Muscle layer of colon (tissue), 2 donors: ENCODE data around the gene SMIM23.

ENCODE experiments used
- H3K27ac ChIP-seq: one replicate; pipeline ENCODE4 v1.7.0; 2013; ENCODE audit warnings: low read depth, mild to moderate bottlenecking, low read length, moderate library complexity
- H3K27me3 ChIP-seq, 2 donors: one replicate each; pipeline ENCODE4 v1.7.0; 2013; ENCODE audit warnings: low read length in 2 of 2, mild to moderate bottlenecking in 2 of 2; ENCODE audit not compliant: insufficient read depth in 2 of 2, control insufficient read depth in 1 of 2
- H3K36me3 ChIP-seq: one replicate; pipeline ENCODE4 v1.7.0; 2013; ENCODE audit warnings: mild to moderate bottlenecking, low read length; ENCODE audit not compliant: insufficient read depth
- H3K4me1 ChIP-seq: one replicate; pipeline ENCODE4 v1.7.0; 2013; ENCODE audit warnings: mild to moderate bottlenecking, low read length; ENCODE audit not compliant: insufficient read depth
- H3K4me3 ChIP-seq, 2 donors: one replicate each; pipeline ENCODE4 v1.7.0; 2013; ENCODE audit warnings: low read length in 2 of 2, low read depth in 1 of 2, mild to moderate bottlenecking in 1 of 2, moderate library complexity in 1 of 2
- H3K9ac ChIP-seq: one replicate; pipeline ENCODE4 v1.7.0; 2013; ENCODE audit warnings: low read length
- H3K9me3 ChIP-seq: one replicate; pipeline ENCODE4 v1.7.0; 2013; ENCODE audit warnings: mild to moderate bottlenecking, low read length
- donor health status: abdominal sarcoma.
- donor health status: Adenocarcinoma of cecum.

SMIM23 gene

GRCh38 chr5:171823269-171823668, 37.7 kb downstream of the SMIM23 start:
- Histone ChIP-seq H3K4me1 (no peaks in the 10 kb centered on the region), H3K4me3 (no peak overlapping the region), H3K36me3 (no peaks in the 10 kb centered on the region), H3K27me3 (no peaks in the 10 kb centered on the region), H3K27ac (no peak overlapping the region), H3K9ac (no peak overlapping the region), H3K9me3 (no peaks in the 10 kb centered on the region)

GRCh38 chr5:171825051-171825450, 39.4 kb downstream of the SMIM23 start:
- no peak overlapping the region for H3K9ac ChIP-seq
- H3K27me3 ChIP-seq = no peaks in the 10 kb centered on the region
- no peak overlapping the region for H3K27ac ChIP-seq
- H3K36me3 ChIP-seq = no peaks in the 10 kb centered on the region
- H3K9me3 ChIP-seq = no peaks in the 10 kb centered on the region
- H3K4me3 ChIP-seq = no peak overlapping the region
- no peaks in the 10 kb centered on the region for H3K4me1 ChIP-seq

DNA sequence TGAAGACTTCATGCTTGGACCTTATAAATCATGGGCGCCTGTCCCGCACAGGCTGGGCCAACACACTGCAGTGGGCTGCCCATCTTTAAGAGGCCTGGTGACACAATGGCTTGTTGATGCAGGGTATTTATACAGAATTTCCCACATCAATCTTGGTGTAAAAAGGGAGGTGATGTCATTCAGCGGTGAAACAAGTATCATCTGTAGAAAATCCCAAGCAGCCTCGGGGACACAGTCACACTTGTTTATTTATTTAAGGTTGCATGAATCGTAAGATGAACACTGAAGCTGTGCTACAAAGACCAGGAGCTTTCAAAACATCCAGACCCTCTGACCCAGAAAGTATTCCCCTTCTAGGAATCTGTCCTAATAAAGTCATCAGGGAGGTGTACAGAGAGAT, 40.5 kb downstream of the SMIM23 start:
- Histone ChIP-seq H3K36me3 (no peaks in the 10 kb centered on the region), H3K9me3 (no peaks in the 10 kb centered on the region), H3K9ac (no peak overlapping the region), H3K4me1 (no peaks in the 10 kb centered on the region), H3K27ac (no peak overlapping the region), H3K27me3 (no peaks in the 10 kb centered on the region), H3K4me3 (no peak overlapping the region)

DNA sequence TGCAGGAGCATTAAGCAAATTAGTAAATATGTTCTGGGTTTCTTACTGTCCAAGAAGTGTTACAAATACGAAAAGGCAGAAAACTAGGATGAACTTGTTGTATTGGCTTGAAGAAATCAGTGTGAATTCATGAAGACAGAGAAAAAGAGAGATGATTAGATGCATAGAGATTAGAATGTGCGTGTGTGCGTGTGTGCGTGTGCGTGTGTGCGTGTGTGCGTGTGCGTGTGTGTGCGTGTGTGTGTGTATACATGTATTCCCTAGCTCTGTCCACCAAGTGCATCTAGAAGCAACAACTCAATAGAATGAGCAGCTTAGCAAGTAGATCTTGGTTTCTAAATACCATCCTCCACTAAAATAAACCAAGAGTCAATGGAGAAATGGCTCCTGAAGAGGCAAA, 41.5 kb downstream of the SMIM23 start:
- no peaks in the 10 kb centered on the region for H3K36me3 ChIP-seq
- H3K27ac ChIP-seq = no peak overlapping the region
- H3K4me3 ChIP-seq = no peak overlapping the region
- no peaks in the 10 kb centered on the region for H3K27me3 ChIP-seq
- no peaks in the 10 kb centered on the region for H3K9me3 ChIP-seq
- H3K4me1 ChIP-seq = no peaks in the 10 kb centered on the region
- no peak overlapping the region for H3K9ac ChIP-seq

- Histone ChIP-seq H3K9me3 (peaks cover 5% of the 10 kb centered on the region), H3K4me3 (no peak overlapping the region), H3K9ac (no peak overlapping the region), H3K36me3 (no peaks in the 10 kb centered on the region), H3K27me3 (no peaks in the 10 kb centered on the region), H3K27ac (no peak overlapping the region), H3K4me1 (no peaks in the 10 kb centered on the region)
These were observed 45.1 kb downstream of the SMIM23 start for GRCh38 chr5:171830686-171831085.

- no peaks in the 10 kb centered on the region for H3K36me3 ChIP-seq
- no peak overlapping the region for H3K4me3 ChIP-seq
- H3K4me1 ChIP-seq = no peaks in the 10 kb centered on the region
- H3K27ac ChIP-seq = no peak overlapping the region
- H3K9ac ChIP-seq = no peak overlapping the region
- H3K9me3 ChIP-seq = peaks cover 5% of the 10 kb centered on the region
- no peaks in the 10 kb centered on the region for H3K27me3 ChIP-seq
These were observed 47.2 kb downstream of the SMIM23 start for GRCh38 chr5:171832775-171833174.

DNA sequence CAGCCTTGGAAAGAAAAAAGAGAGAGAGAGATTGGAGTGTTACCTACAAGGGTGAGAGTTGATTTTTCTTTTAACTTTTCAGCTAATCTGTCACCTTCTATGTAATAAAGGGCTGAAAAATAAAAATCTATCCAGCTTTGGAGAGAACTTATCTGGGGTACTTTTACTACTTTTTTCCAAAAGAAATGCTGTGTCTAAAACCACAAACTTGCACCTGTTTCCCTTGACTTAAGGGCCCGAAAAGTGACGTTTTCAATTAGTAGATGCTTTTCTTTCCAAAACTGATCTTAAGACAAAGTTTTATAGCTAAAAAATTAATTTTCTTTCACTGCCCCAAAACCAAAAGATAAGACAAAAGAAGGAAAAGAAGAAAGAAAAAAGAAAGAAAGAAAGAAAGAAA, 48.8 kb downstream of the SMIM23 start:
- Histone ChIP-seq H3K27ac (no peak overlapping the region), H3K36me3 (no peaks in the 10 kb centered on the region), H3K9me3 (peaks cover 5% of the 10 kb centered on the region), H3K4me1 (no peaks in the 10 kb centered on the region), H3K9ac (no peak overlapping the region), H3K27me3 (no peaks in the 10 kb centered on the region), H3K4me3 (no peak overlapping the region)

DNA sequence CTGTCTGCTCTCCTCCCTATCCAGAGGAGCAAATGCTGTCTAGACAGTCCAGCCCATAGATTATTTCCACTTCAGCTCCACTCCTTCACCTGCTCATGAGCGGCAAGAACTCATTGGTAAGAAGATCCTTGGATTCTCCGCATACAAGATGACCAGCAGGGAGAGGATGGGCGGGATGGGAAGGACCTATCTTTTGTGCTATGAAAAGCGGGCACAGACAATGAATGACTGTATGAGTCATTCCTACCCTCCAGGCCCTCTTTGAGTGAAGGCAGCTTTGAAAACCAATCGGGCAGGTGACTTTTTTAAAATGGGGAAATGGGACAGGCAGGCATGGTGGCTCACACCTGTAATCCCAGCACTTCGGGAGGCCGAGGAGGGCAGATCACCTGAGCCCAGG, 49.4 kb downstream of the SMIM23 start:
- H3K4me1 ChIP-seq = no peaks in the 10 kb centered on the region
- no peak overlapping the region for H3K27ac ChIP-seq
- H3K9ac ChIP-seq = no peak overlapping the region
- H3K36me3 ChIP-seq = no peaks in the 10 kb centered on the region
- peaks cover 5% of the 10 kb centered on the region for H3K9me3 ChIP-seq
- H3K4me3 ChIP-seq = no peak overlapping the region
- no peaks in the 10 kb centered on the region for H3K27me3 ChIP-seq

GRCh38 chr5:171837522-171837921, 51.9 kb downstream of the SMIM23 start:
- no peaks in the 10 kb centered on the region for H3K27me3 ChIP-seq
- peaks cover 5% of the 10 kb centered on the region for H3K9me3 ChIP-seq
- H3K4me1 ChIP-seq = no peaks in the 10 kb centered on the region
- H3K9ac ChIP-seq = no peak overlapping the region
- no peak overlapping the region for H3K27ac ChIP-seq
- H3K36me3 ChIP-seq = no peaks in the 10 kb centered on the region
- no peak overlapping the region for H3K4me3 ChIP-seq

- H3K9ac ChIP-seq = no peak overlapping the region
- no peak overlapping the region for H3K27ac ChIP-seq
- H3K36me3 ChIP-seq = no peaks in the 10 kb centered on the region
- no peaks in the 10 kb centered on the region for H3K4me1 ChIP-seq
- H3K4me3 ChIP-seq = no peak overlapping the region
- no peaks in the 10 kb centered on the region for H3K27me3 ChIP-seq
- peaks cover 4% of the 10 kb centered on the region for H3K9me3 ChIP-seq
These were observed 52.4 kb downstream of the SMIM23 start for GRCh38 chr5:171838066-171838465.

DNA sequence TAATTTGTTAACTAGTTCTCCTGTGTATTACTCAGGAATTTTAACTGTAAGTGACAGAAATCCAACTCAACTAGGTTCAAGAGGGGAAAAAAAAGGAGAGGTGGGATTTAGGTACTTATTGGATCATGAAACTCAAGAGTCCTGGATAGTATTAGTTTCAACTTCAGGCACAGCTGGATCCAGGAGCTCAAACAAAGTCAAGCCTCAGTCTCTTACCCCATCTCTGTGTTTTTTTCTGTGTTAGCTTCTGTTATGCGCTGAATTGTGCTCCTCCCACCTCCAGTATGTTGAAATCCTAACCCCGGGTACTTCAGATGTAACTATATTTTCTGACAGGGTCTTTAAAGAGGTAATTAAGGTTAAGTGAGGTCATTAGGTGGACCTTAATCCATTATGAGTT, 53.5 kb downstream of the SMIM23 start:
- Histone ChIP-seq H3K27ac (no peak overlapping the region), H3K9ac (no peak overlapping the region), H3K36me3 (no peaks in the 10 kb centered on the region), H3K27me3 (no peaks in the 10 kb centered on the region), H3K4me1 (no peaks in the 10 kb centered on the region), H3K4me3 (no peak overlapping the region), H3K9me3 (no peaks in the 10 kb centered on the region)

- Histone ChIP-seq H3K4me1 (no peaks in the 10 kb centered on the region), H3K9ac (no peak overlapping the region), H3K4me3 (no peak overlapping the region), H3K27me3 (no peaks in the 10 kb centered on the region), H3K27ac (no peak overlapping the region), H3K9me3 (no peaks in the 10 kb centered on the region), H3K36me3 (no peaks in the 10 kb centered on the region)
These were observed 54.4 kb downstream of the SMIM23 start for GRCh38 chr5:171840066-171840465.
